H1 (cell line): ENCODE measurements around the gene GAGE12J. TPM values are rescaled to one million over a fixed set of nuclear protein-coding genes. Genes with fewer than 3 reads are reported as not detected.

Experiments used
- CTCF ChIA-PET: fragments of 300-600 bp; sonication (Branson Sonifier 250); formaldehyde crosslinking; loops from one replicate; lab custom pipeline; 2021; ENCODE audit not compliant: partially characterized antibody; lab: Charles Lee
- POLR2A ChIA-PET: fragments of 300-600 bp; sonication (Branson Sonifier 250); formaldehyde crosslinking; loops from one replicate; lab custom pipeline; 2021; ENCODE audit warnings: inconsistent platforms; ENCODE audit not compliant: partially characterized antibody; lab: Charles Lee
- DNase-seq, 2 experiments: peaks; one replicate each; pipeline versions ENCODE4 v3.0.0 to v3.0.0-alpha.2; 2010 to 2022; ENCODE audit warnings: low spot score in 2 of 2, low read depth in 1 of 2, mixed read lengths in 1 of 2
- FAIRE-seq: peaks from 2 replicates; lab custom pipeline; 2011; peaks lifted over from hg19 to GRCh38; lab: Jason Lieb, UNC
- H2AFZ ChIP-seq: 2 replicates; pipeline ENCODE4 v1.8.1; 2012; ENCODE audit warnings: low read length, inconsistent platforms
- H2AK5ac ChIP-seq: 2 replicates; pipeline ENCODE4 v1.6.1; 2013; ENCODE audit warnings: low read depth, low read length
- H2BK120ac ChIP-seq: replicated peaks from 2 replicates; pipeline ENCODE3; 2013; ENCODE audit warnings: low read depth, low read length, inconsistent platforms
- H2BK12ac ChIP-seq: 2 replicates; pipeline ENCODE4 v1.6.1; 2013; ENCODE audit warnings: low read depth, low read length
- H2BK15ac ChIP-seq: 2 replicates; pipeline ENCODE4 v1.6.1; 2013; ENCODE audit warnings: low read length
- H2BK20ac ChIP-seq: 2 replicates; pipeline ENCODE4 v1.6.1; 2013; ENCODE audit warnings: low read length
- H2BK5ac ChIP-seq: 2 replicates; pipeline ENCODE4 v1.6.1; 2013; ENCODE audit warnings: low read depth, low read length
- H3K14ac ChIP-seq: 2 replicates; pipeline ENCODE4 v1.6.1; 2013; ENCODE audit warnings: inconsistent platforms; ENCODE audit not compliant: insufficient read length
- H3K18ac ChIP-seq: 2 replicates; pipeline ENCODE4 v1.6.1; 2013; ENCODE audit warnings: low read length; ENCODE audit errors: extremely low read depth
- H3K23ac ChIP-seq: 2 replicates; pipeline ENCODE4 v1.6.1; 2013; ENCODE audit warnings: inconsistent platforms; ENCODE audit not compliant: insufficient read length
- H3K23me2 ChIP-seq: 2 replicates; pipeline ENCODE4 v1.6.1; 2013; ENCODE audit warnings: low read depth, low read length
- H3K27ac ChIP-seq: 2 replicates; pipeline ENCODE4 v1.6.1; 2011; ENCODE audit warnings: low read depth, low read length, inconsistent platforms
- H3K27me3 ChIP-seq, 4 experiments: replicated peaks in 1 of 4; 1 replicate in 1 of 4; 2 replicates in 3 of 4; pipeline versions ENCODE4 v1.6.1 to v1.8.1; 2011 to 2013; ENCODE audit warnings: low read length in 3 of 4, mild to moderate bottlenecking in 3 of 4, inconsistent platforms in 2 of 4, mixed read lengths in 2 of 4, moderate library complexity in 1 of 4; ENCODE audit not compliant: control insufficient read depth in 3 of 4, insufficient read depth in 3 of 4; ENCODE audit errors: extremely low read depth in 1 of 4
- H3K36me3 ChIP-seq, 4 experiments: 2 replicates each; pipeline versions ENCODE4 v1.6.1 to v1.8.1; 2011 to 2013; ENCODE audit warnings: mild to moderate bottlenecking in 4 of 4, low read length in 3 of 4, moderate library complexity in 2 of 4, control low read depth in 1 of 4, inconsistent platforms in 1 of 4; ENCODE audit not compliant: insufficient read depth in 4 of 4, control insufficient read depth in 2 of 4
- H3K4ac ChIP-seq: replicated peaks from 2 replicates; pipeline ENCODE3; 2013; ENCODE audit warnings: low read length, low read depth, mixed read lengths, inconsistent platforms; ENCODE audit not compliant: insufficient read length
- H3K4me1 ChIP-seq, 4 experiments: replicated peaks in 1 of 4; 1 replicate in 1 of 4; 2 replicates in 3 of 4; pipeline versions ENCODE4 v1.6.1 to v1.8.1; 2011 to 2013; ENCODE audit warnings: low read length in 3 of 4, inconsistent platforms in 2 of 4, mixed read lengths in 1 of 4; ENCODE audit not compliant: insufficient read depth in 4 of 4, control insufficient read depth in 3 of 4
- H3K4me2 ChIP-seq, 2 experiments: 2 replicates each; pipeline versions ENCODE4 v1.6.1 to v1.8.1; 2011 to 2013; ENCODE audit warnings: low read depth in 2 of 2, low read length in 2 of 2, control low read depth in 1 of 2, inconsistent platforms in 1 of 2, mild to moderate bottlenecking in 1 of 2; ENCODE audit not compliant: insufficient read depth in 1 of 2
- H3K4me3 ChIP-seq, 4 experiments: fragments of 200-600, 300-600 bp in 1 of 4; sonication (generic), shearing (Covaris generic), sonication (Bioruptor Twin) in 1 of 4; 2 replicates each; pipeline versions ENCODE4 v1.5.1 to v1.8.1; 2011 to 2016; ENCODE audit warnings: low read length in 4 of 4, low read depth in 3 of 4, control low read depth in 2 of 4, inconsistent platforms in 2 of 4, mild to moderate bottlenecking in 2 of 4, mixed read lengths in 1 of 4, moderate library complexity in 1 of 4; ENCODE audit not compliant: insufficient read depth in 2 of 4; ENCODE audit errors: extremely low read depth in 1 of 4
- H3K56ac ChIP-seq: replicated peaks from 2 replicates; pipeline ENCODE3; 2013; ENCODE audit warnings: low read depth, mild to moderate bottlenecking, mixed read lengths, low read length, inconsistent platforms; ENCODE audit not compliant: insufficient read length
- H3K79me1 ChIP-seq: 2 replicates; pipeline ENCODE4 v1.6.1; 2013; ENCODE audit warnings: low read depth, low read length, control low read depth
- H3K79me2 ChIP-seq, 2 experiments: 2 replicates each; pipeline versions ENCODE4 v1.6.1 to v1.8.1; 2012 to 2013; ENCODE audit warnings: low read length in 2 of 2, mild to moderate bottlenecking in 2 of 2, inconsistent platforms in 1 of 2; ENCODE audit not compliant: insufficient read depth in 2 of 2, control insufficient read depth in 1 of 2
- H3K9ac ChIP-seq, 4 experiments: replicated peaks in 1 of 4; 1 replicate in 1 of 4; 2 replicates in 3 of 4; pipeline versions ENCODE4 v1.6.1 to v1.8.1; 2011 to 2013; ENCODE audit warnings: low read depth in 3 of 4, low read length in 3 of 4, control low read depth in 2 of 4, mild to moderate bottlenecking in 2 of 4, moderate library complexity in 2 of 4, inconsistent platforms in 1 of 4; ENCODE audit errors: extremely low read depth in 1 of 4
- H3K9me3 ChIP-seq, 2 experiments: 2 replicates each; pipeline versions ENCODE4 v1.6.1 to v1.8.1; 2012 to 2013; ENCODE audit warnings: mild to moderate bottlenecking in 2 of 2, moderate library complexity in 2 of 2, control low read depth in 1 of 2, inconsistent platforms in 1 of 2, low read depth in 1 of 2, low read length in 1 of 2, mixed read lengths in 1 of 2; ENCODE audit not compliant: insufficient read depth in 2 of 2
- H4K20me1 ChIP-seq, 2 experiments: replicated peaks in 1 of 2; 2 replicates each; pipeline versions ENCODE3 to v1.8.1; 2011 to 2013; ENCODE audit warnings: inconsistent platforms in 2 of 2, low read length in 2 of 2, mild to moderate bottlenecking in 1 of 2; ENCODE audit not compliant: insufficient read depth in 2 of 2, control insufficient read depth in 1 of 2
- H4K5ac ChIP-seq: 2 replicates; pipeline ENCODE4 v1.6.1; 2013; ENCODE audit warnings: low read length, low read depth, mixed read lengths, inconsistent platforms; ENCODE audit not compliant: insufficient read length
- H4K8ac ChIP-seq: 2 replicates; pipeline ENCODE4 v1.8.0; 2013; ENCODE audit warnings: mild to moderate bottlenecking, moderate library complexity, low read length, inconsistent platforms; ENCODE audit not compliant: insufficient read depth; ENCODE audit errors: extremely low read depth
- H4K91ac ChIP-seq: replicated peaks from 2 replicates; pipeline ENCODE3; 2013; ENCODE audit warnings: low read length, mixed read lengths, inconsistent platforms; ENCODE audit not compliant: insufficient read length
- RXRA ChIP-seq: IDR thresholded peaks from 2 replicates; pipeline ENCODE4 v1.6.1; 2011; ENCODE audit warnings: low read depth, mild to moderate bottlenecking, low read length, moderate library complexity; ENCODE audit not compliant: insufficient read depth
- SAP30 ChIP-seq: fragments of 300-600 bp; sonication (generic); IDR thresholded peaks from 2 replicates; pipeline ENCODE4 v1.7.1; 2012; ENCODE audit warnings: low read length, moderate library complexity, mild to moderate bottlenecking, inconsistent platforms; ENCODE audit not compliant: insufficient read depth, insufficient replicate concordance
- YY1 ChIP-seq: IDR thresholded peaks from 2 replicates; pipeline ENCODE4 v1.6.1; 2011; ENCODE audit warnings: low read depth, mild to moderate bottlenecking, low read length
- WGBS, 2 experiments: shearing (Covaris generic) in 1 of 2; methylation state at CpG; one replicate each; pipeline versions ENCODE4 v1.1.6 to v1.1.7; 2013 to 2015; ENCODE audit warnings: low lambda C conversion rate in 2 of 2, mixed read lengths in 2 of 2, inconsistent platforms in 1 of 2, low coverage in 1 of 2, missing lambda C conversion rate in 1 of 2; ENCODE audit not compliant: insufficient replicate concordance in 2 of 2, insufficient coverage in 1 of 2, insufficient read length in 1 of 2; ENCODE audit errors: extremely low coverage in 1 of 2, missing lambda C conversion rate in 1 of 2; 5-methylcytosine and 5-hydroxymethylcytosine counted together
- polyA plus RNA-seq, 7 experiments: library from polyadenylated mRNA; depleted of rRNA in 3 of 7; stranded (reverse) in 5 of 7; unstranded in 2 of 7; fragments of >200 nt in 5 of 7; fragments of 200-250 nt in 2 of 7; gene quantifications; 1 replicate in 5 of 7; 2 replicates in 1 of 7; 4 replicates in 1 of 7; pipeline versions ENCODE4 v1.2.1 to v1.2.3, GENCODE V29; 2011 to 2013; ENCODE audit warnings: missing spikeins in 2 of 7, mixed read lengths in 2 of 7
- total RNA-seq: library from RNA; stranded (reverse); fragmentation: NEBNext Ultra II Directional; extraction: Animal tissue kit (Norgen Biotek cat#: 25700); gene quantifications from 2 replicates; pipeline ENCODE4 v1.2.1, GENCODE V29; 2021

Gene GAGE12J
- total and polyA plus RNA-seq, 2 of the 8 experiments (the other 6 are each of a cell fraction or from before 2014, with no cell fraction given): not detected

GRCh38 chrX:49286581-49286980 lies 35.3 kb upstream of the GAGE12J start:
- Histone ChIP-seq H3K23ac (no peak overlapping the region), H3K36me3 (no peaks in the 10 kb centered on the region), H3K4me1 (no peaks in the 10 kb centered on the region; a peak in 1 of 7 replicates), H2BK5ac (no peak overlapping the region), H3K4ac (no peak overlapping the region), H2BK120ac (no peak overlapping the region), H3K9ac (no peak overlapping the region), H2BK12ac (no peak overlapping the region), H2BK15ac (no peak overlapping the region), H3K79me1 (no peaks in the 10 kb centered on the region), H2AK5ac (no peak overlapping the region), H3K14ac (no peak overlapping the region), H3K4me2 (no peak overlapping the region), H4K5ac (no peak overlapping the region), H2AFZ (no peak overlapping the region), H3K27me3 (no peaks in the 10 kb centered on the region), H3K23me2 (no peaks in the 10 kb centered on the region), H3K4me3 (no peak overlapping the region), H4K91ac (no peak overlapping the region), H4K8ac (no peak overlapping the region), H3K56ac (no peak overlapping the region), H3K18ac (no peak overlapping the region), H3K27ac (no peak overlapping the region), H3K79me2 (no peaks in the 10 kb centered on the region), H4K20me1 (no peaks in the 10 kb centered on the region), H2BK20ac (no peak overlapping the region), H3K9me3 (no peaks in the 10 kb centered on the region)
- ChIA-PET POLR2A (interaction anchor here (0.9 to 2.1 kb wide), 3 partner anchors 10 to 28 kb away, joined by 3 to 8 read pairs (median 7); partner anchors contain the start of gene PPP1R3F), CTCF (interaction anchor here (0.5 to 1.4 kb wide), 2 partner anchors 94 to 1150 kb away, joined by 3 to 5 read pairs; no protein-coding TSS in a partner anchor)
- WGBS, 2 experiments: 89% methylated on average over 4 of the region's 4 CpGs; no CpG with 5 or more reads in 1 of the 2 experiments
- FAIRE-seq (no peak), DNase-seq (no peak)
- TF ChIP-seq SAP30: no peak
- no peak for TF ChIP-seq YY1
- no peak for TF ChIP-seq RXRA
